Endometrium (tissue), 2 donors: ENCODE data around the gene RHAG.
"Not testable (repeated sequence)": the region's sequence is repeated elsewhere in the genome, so short reads cannot be mapped to it uniquely, and the experiment has no call there.

Source experiments
- FAIRE-seq: peaks from 2 replicates; lab custom pipeline; 2012; peaks lifted over from hg19 to GRCh38; lab: Jason Lieb, UNC
- donor health status: control.
- donor health status: control.

The RHAG gene

DNA sequence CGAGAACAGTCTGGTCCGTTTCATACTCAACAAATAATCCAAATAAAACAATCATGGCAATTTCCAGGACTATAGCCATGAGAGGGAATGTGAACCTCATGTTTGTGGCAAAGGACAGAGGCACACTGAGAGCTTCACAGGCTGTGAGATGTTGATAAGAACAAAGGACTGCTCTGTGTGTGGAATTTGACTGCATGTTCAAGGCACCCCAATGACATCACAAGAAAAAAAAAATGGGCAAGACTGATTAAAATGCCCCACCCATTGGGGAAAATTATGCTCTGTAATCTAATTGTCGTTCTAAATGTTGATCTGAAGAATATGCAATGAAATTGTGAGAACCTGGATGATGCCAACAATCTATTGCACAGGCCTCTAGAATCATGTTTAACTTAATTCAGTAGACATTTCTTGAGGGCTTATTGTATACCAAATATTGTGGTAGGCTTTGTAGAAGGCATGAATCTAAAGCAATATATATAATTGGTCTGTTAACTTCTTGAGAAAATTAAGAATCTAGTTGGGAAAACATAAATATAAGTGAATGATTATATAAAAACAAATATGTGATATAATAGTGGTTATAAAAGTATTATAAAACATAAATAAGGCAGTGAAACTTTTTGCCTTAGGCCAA is at the start of gene RHAG:
Gene RHAG, minus strand, starts transcription at position 127 of the 637 bp plus-strand sequence. Its CDS starts 27 bp downstream, at position 100.
- no peak for FAIRE-seq

DNA sequence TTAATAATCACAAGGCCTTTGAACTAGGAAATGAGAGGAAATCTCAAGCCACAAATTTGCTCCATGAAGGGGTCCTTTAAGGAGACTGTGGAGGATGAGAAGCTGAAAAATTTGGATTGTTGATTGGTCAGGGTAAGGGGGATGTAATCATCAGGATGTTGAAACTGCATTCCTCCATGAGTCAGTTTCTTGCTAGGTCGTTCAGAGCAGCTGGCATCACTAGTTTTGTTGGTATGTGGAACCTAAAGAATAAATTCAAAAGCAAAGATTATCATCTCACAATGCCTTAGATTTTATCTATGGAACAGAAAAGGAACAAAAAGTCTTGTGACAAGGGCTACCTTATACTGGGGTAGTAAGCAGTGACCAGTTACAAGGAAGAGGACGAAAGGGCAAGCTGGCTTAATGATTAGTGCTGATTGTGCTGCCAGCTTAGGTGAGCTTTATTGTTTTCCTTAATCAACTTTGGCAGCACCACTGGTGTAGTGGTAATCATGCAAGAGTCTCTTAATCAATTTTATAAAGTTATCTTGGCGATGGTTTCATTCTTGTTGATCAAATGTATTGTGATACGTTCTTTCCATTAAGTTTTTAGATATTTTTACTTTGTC is 40.1 kb upstream of the RHAG start:
- FAIRE-seq, result no peak

DNA sequence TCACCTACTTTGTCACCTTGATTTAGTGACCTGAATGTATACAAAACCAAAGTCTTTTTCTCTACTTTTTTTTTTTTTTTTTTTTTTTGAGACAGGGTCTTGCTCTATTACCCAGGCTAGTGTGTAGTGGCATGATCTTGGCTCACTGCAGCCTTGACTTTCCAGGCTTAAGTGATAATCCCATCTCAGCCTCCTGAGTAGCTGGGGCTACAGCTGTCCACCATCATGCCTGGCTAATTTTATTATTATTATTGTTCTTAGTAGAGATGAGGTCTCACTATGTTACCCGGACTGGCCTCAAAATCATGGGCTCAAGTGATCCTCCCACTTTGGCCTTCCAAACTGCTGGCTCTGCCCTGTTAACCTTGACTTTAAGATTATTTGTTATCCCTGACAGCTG is 39.2 kb upstream of the RHAG start:
- FAIRE-seq, result no peak

- no peak for FAIRE-seq
Observed at GRCh38 chr6:49668083-49668511, 31.5 kb upstream of the RHAG start.

GRCh38 chr6:49666930-49667757 is 30.5 kb upstream of the RHAG start:
- no peak for FAIRE-seq

DNA sequence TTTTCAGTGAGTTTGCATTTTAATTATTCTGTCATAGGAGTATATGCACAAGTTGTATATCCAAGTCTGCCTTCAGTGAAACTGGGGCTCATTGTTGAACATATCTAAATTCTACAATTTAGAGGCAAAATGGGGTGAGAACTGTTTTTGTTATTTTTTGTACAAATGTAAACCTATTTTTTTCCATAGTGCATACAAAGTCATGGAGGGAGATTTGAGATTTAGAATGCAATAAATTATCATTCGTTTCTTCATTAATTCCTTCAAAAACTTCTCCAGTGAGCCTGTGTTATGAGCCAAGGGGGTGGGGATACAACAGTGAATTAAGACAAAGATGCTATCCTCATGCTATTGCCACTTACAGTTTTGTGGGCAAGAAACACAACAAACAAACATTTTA is 29.8 kb upstream of the RHAG start:
- FAIRE-seq, result no peak

GRCh38 chr6:49664817-49665216 is 28.2 kb upstream of the RHAG start:
- no peak for FAIRE-seq

DNA sequence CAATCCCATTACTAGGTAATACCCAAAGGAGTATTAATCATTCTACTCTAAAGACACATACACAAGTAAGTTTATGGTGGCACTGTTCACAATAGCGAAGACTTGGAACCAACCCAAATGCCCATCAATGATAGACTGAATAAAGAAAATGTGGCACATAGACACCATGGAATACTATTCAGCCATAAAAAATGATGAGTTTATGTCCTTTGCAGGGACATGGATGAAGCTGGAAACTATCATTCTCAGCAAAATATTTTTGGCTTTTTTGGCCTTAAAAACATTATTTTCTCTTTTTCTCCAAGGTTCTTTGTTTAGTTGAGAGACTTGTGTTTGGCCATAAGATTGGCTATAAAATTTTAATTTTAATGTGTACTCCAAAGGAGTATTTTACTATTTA is 27.4 kb upstream of the RHAG start:
- not testable (repeated sequence) for FAIRE-seq

- no peak for FAIRE-seq
Observed at GRCh38 chr6:49662892-49663261, 26.2 kb upstream of the RHAG start.

DNA sequence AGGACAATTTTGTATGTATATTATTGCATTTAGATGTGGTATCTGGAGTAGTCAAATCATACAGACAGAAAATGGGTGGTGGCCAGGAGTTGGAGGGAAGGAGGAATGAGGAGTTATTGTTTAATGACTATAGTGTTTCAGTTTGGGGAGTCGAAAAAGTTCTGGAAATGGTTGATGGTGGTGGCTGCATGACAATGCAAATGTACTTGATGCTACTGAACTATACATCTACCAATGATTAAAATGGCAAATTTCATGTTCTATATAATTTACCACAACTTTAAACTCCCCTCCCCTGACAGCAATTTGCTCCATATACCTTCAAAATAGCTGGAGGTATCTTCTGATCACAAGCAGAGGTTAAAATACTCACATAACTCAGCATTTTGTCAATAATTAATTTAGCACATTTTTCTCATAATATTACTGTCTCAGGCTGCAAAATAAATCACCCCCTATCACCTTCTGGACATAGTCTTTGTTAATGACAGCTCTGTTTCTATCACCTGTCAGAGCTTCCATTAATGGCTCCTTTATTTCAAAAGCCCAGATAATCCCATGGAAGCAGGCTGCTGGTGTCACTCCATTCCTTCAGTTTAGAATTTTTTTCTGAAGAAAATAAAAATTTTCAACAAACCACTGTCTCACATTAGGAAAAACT is 25.7 kb upstream of the RHAG start:
- no peak for FAIRE-seq

GRCh38 chr6:49653942-49654341 is 17.3 kb upstream of the RHAG start:
- no peak for FAIRE-seq

GRCh38 chr6:49653438-49653837 is 16.8 kb upstream of the RHAG start:
- no peak for FAIRE-seq

- no peak for FAIRE-seq
Observed at GRCh38 chr6:49651239-49651638, 14.6 kb upstream of the RHAG start.

GRCh38 chr6:49649988-49650387 is 13.3 kb upstream of the RHAG start:
- FAIRE-seq, result no peak

DNA sequence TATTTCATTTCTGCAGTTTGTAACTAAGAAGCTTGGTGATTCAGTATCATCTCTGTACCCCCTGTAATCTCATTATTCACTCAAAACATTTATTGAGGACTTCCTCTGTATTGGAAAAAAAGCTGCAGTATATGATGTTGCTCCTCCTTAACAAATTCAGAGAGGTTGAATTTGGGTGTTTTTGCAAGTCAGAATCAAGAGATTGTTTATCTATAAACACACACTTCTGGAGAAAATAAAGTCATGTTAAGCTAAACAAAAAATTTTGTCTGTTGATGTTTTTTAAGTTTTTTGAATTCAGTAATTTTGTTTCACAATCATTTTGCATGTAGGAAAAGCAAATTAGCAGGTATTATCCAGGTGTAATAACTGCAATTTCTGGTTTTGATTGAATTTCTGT is 11.4 kb upstream of the RHAG start:
- no peak for FAIRE-seq

DNA sequence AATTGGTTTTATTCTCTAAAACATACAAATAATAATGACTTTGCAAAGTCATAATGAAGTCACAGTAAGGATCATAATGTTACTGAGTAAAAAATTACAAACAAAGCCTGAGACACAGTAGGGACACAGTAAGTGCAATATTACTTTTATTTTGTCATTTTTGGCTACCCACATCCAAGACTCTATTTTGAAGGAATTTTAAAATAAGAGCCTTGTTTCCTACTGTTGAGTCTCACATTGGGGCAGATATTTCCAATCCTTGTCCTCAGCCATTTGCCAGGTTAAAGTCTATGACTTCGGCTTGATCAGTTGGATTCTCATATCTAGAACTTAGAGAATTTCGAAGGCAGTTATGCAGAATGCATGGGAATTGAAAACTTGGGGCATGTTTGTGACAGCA is 10.8 kb upstream of the RHAG start:
- no peak for FAIRE-seq

- no peak for FAIRE-seq
Observed at GRCh38 chr6:49646942-49647341, 10.3 kb upstream of the RHAG start.

GRCh38 chr6:49646130-49646824 is 9.6 kb upstream of the RHAG start:
- FAIRE-seq, result no peak

- no peak for FAIRE-seq
Observed at GRCh38 chr6:49645139-49645538, 8.5 kb upstream of the RHAG start.

DNA sequence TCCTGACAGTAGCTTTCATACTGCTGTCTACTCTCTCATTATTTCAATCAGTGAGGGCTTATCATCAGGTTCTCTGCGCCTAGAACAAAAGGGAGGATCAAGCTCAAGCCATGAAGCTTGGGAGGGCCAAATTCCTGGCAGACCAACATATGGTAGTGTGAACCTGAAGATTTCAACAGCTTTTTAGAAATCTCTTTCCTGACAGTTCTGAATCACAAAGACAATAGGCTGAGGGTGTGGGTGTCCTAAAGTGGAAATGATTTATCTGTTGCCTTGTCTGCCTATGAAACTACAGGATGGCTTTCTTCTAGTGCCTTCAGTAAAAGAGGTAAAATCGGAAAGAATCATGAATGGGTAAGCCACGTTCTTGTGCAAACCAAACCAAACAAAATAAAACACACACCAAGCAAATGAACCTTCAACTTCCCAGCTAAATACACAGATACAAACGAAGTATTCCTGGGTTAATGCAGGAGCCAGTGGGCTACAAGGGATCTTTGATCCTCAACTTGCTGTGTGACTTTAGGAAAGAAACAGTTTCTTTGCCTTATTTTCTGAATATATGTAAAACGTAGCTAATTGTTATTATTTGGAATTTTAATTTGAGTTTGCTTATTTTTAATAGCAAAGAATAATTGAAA is 2.7 kb upstream of the RHAG start:
- no peak for FAIRE-seq

- FAIRE-seq, result no peak
Observed at GRCh38 chr6:49637350-49637731, 702 bp upstream of the RHAG start.
